ENCODE measurements around the gene ABI1.
"Not testable (repeated sequence)": the region's sequence is repeated elsewhere in the genome, so short reads cannot be mapped to it uniquely, and the experiment has no call there.

ABI1 gene

GRCh38 chr10:26801274-26801673 lies 59.5 kb downstream of the ABI1 start:
- Histone ChIP-seq H3K9ac (ENCODE audit: low read depth, low read length) (no peak overlapping the region), H3K36me3 (ENCODE audit: insufficient read depth, low read length) (no peaks in the 10 kb centered on the region), H3K4me3 (ENCODE audit: low read length) (no peak overlapping the region), H3K4me2 (ENCODE audit: low read length) (no peak overlapping the region), H3K4me1 (ENCODE audit: control insufficient read depth, insufficient read depth, low read length) (peaks cover 4% of the 10 kb centered on the region), H3K9me3 (replicated peaks; ENCODE audit: low read length) (no peaks in the 10 kb centered on the region), H3K27me3 (ENCODE audit: control insufficient read depth, insufficient read depth, low read length) (no peaks in the 10 kb centered on the region)

GRCh38 chr10:26800468-26800867 lies 60.3 kb downstream of the ABI1 start:
- no peak overlapping the region for H3K9ac ChIP-seq (ENCODE audit: low read depth, low read length)
- H3K36me3 ChIP-seq (ENCODE audit: insufficient read depth, low read length), result no peaks in the 10 kb centered on the region
- peaks cover 3% of the 10 kb centered on the region for H3K4me1 ChIP-seq (ENCODE audit: control insufficient read depth, insufficient read depth, low read length)
- no peaks in the 10 kb centered on the region for H3K27me3 ChIP-seq (ENCODE audit: control insufficient read depth, insufficient read depth, low read length)
- no peak overlapping the region for H3K4me3 ChIP-seq (ENCODE audit: low read length)
- H3K4me2 ChIP-seq (ENCODE audit: low read length), result no peak overlapping the region
- H3K9me3 ChIP-seq (replicated peaks; ENCODE audit: low read length), result no peaks in the 10 kb centered on the region

DNA sequence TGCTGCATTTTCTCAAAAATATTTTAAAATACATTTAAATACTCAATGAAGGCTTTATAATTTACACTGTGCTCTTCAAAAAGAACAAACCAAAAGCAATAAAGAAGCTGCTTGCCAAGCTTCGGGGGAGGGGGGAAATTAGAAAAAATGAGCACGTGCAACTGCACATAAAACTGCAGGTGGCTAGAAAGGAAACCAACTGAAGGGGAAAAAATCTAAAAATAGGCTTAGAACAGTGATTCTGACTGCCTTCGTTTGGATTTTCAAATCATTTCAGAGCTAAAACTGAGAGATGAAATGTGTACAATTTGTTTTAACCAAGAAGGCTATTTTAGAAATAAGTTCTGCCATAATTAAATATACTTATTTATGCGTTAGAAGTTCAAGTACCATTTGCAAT lies 61.4 kb downstream of the ABI1 start:
- Histone ChIP-seq H3K9ac (ENCODE audit: low read depth, low read length) (no peak overlapping the region), H3K4me1 (ENCODE audit: control insufficient read depth, insufficient read depth, low read length) (no peaks in the 10 kb centered on the region), H3K36me3 (ENCODE audit: insufficient read depth, low read length) (no peaks in the 10 kb centered on the region), H3K4me2 (ENCODE audit: low read length) (no peak overlapping the region), H3K4me3 (ENCODE audit: low read length) (no peak overlapping the region), H3K27me3 (ENCODE audit: control insufficient read depth, insufficient read depth, low read length) (no peaks in the 10 kb centered on the region), H3K9me3 (replicated peaks; ENCODE audit: low read length) (no peaks in the 10 kb centered on the region)

- no peaks in the 10 kb centered on the region for H3K27me3 ChIP-seq (ENCODE audit: control insufficient read depth, insufficient read depth, low read length)
- H3K4me3 ChIP-seq (ENCODE audit: low read length), result no peak overlapping the region
- H3K4me1 ChIP-seq (ENCODE audit: control insufficient read depth, insufficient read depth, low read length), result no peaks in the 10 kb centered on the region
- H3K36me3 ChIP-seq (ENCODE audit: insufficient read depth, low read length), result no peaks in the 10 kb centered on the region
- H3K9ac ChIP-seq (ENCODE audit: low read depth, low read length), result no peak overlapping the region
- no peaks in the 10 kb centered on the region for H3K9me3 ChIP-seq (replicated peaks; ENCODE audit: low read length)
- no peak overlapping the region for H3K4me2 ChIP-seq (ENCODE audit: low read length)
These were observed 62.5 kb downstream of the ABI1 start for GRCh38 chr10:26798298-26798697.

GRCh38 chr10:26797340-26797739 lies 63.4 kb downstream of the ABI1 start:
- Histone ChIP-seq H3K36me3 (ENCODE audit: insufficient read depth, low read length) (no peaks in the 10 kb centered on the region), H3K4me3 (ENCODE audit: low read length) (no peak overlapping the region), H3K4me2 (ENCODE audit: low read length) (no peak overlapping the region), H3K9ac (ENCODE audit: low read depth, low read length) (no peak overlapping the region), H3K9me3 (replicated peaks; ENCODE audit: low read length) (no peaks in the 10 kb centered on the region), H3K4me1 (ENCODE audit: control insufficient read depth, insufficient read depth, low read length) (no peaks in the 10 kb centered on the region), H3K27me3 (ENCODE audit: control insufficient read depth, insufficient read depth, low read length) (no peaks in the 10 kb centered on the region)

DNA sequence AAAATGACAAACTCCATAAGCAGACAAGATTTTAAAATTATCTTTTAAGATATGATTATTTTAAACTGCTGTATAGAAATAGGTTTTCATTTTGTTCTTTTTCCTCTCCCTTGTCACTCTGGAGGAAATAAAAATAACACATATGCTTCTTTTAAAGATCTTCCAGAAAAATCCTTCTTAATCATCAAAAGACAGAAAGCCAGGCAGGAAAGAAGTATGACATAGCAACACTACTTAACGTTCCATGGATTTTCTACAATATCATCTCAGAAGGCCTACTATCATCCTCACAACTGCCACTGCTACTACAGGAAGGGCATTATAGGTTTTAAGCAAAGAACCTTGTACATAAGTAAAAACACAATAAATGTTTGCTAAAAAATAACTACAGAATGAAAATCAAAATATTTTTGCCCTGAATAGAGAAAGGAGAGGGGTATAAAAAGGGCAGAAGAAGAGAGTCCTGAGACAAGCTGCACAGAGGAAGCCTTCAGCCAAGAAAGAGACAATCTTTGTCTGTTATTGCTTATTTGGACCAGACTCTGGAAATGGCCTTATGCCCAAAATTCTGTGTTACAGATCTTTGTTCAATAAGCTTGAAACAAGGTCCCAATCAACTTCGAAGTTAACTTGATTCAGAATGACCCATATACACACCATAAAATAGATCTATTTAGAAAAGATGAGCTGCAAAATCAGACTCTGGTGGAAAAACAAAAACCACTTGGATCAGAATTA lies 67.8 kb downstream of the ABI1 start:
- no peaks in the 10 kb centered on the region for H3K9me3 ChIP-seq (replicated peaks; ENCODE audit: low read length)
- peaks cover 3% of the 10 kb centered on the region for H3K4me1 ChIP-seq (ENCODE audit: control insufficient read depth, insufficient read depth, low read length)
- H3K4me2 ChIP-seq (ENCODE audit: low read length), result no peak overlapping the region
- H3K27me3 ChIP-seq (ENCODE audit: control insufficient read depth, insufficient read depth, low read length), result no peaks in the 10 kb centered on the region
- no peak overlapping the region for H3K4me3 ChIP-seq (ENCODE audit: low read length)
- H3K9ac ChIP-seq (ENCODE audit: low read depth, low read length), result no peak overlapping the region
- no peaks in the 10 kb centered on the region for H3K36me3 ChIP-seq (ENCODE audit: insufficient read depth, low read length)

DNA sequence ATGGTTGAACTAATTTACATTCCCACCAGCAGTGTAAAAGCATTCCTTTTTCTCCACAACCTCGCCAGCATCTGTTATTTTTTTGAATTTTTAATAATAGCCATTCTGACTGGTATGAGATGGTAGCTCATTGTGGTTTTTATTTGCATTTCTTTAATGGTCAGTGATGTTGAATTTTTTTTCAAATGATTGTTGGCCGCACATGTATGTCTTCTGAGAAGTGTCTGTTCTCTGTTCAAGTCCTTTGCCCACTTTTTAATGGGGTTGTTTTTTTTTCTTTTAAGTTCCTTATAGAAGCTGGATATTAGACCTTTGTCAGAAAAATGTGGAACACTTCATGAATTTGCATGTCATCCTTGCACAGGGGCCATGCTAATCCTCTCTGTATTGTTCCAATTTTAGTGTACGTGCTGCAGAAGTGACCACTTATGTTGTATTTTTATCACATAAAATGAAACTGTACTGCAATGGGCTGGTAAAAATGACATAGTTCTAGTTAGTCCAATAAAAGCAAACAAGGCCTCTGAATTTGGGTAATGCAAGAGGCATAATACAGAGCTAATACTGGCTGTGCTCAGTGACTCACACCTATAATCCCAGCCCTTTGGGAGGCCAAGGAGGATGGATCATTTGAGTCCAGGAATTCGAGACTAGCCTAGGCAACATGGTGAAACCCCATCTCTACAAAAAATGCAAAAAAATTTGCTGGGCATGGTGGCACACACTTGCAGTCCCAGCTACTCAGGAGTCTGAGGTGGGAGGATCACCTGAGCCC lies 70.3 kb downstream of the ABI1 start:
- Histone ChIP-seq H3K9me3 (replicated peaks; ENCODE audit: low read length) (no peaks in the 10 kb centered on the region), H3K36me3 (ENCODE audit: insufficient read depth, low read length) (no peaks in the 10 kb centered on the region), H3K4me3 (ENCODE audit: low read length) (no peak overlapping the region), H3K4me1 (ENCODE audit: control insufficient read depth, insufficient read depth, low read length) (peaks cover 3% of the 10 kb centered on the region), H3K27me3 (ENCODE audit: control insufficient read depth, insufficient read depth, low read length) (no peaks in the 10 kb centered on the region), H3K4me2 (ENCODE audit: low read length) (no peak overlapping the region), H3K9ac (ENCODE audit: low read depth, low read length) (no peak overlapping the region)

DNA sequence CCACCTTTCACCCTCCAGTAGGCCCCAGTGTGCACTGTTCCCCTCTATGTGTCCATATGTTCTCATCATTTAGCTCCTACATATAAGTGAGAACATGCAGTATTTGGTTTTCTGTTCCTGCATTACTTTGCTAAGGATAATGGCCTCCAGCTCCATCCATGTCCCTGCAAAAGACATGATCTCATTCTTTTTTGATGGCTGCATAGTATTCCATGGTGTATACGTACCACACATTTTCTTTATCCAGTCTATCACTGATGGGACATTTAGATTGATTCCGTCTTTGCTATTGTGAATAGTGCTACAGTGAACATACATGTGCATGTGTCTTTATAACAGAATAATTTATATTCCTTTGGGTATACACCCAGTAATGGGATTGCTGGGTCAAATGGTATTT lies 71.0 kb downstream of the ABI1 start:
- not testable (repeated sequence) for H3K4me1 ChIP-seq (ENCODE audit: control insufficient read depth, insufficient read depth, low read length); H3K36me3 ChIP-seq (ENCODE audit: insufficient read depth, low read length); H3K9ac ChIP-seq (ENCODE audit: low read depth, low read length); H3K4me3 ChIP-seq (ENCODE audit: low read length); H3K4me2 ChIP-seq (ENCODE audit: low read length); H3K27me3 ChIP-seq (ENCODE audit: control insufficient read depth, insufficient read depth, low read length); H3K9me3 ChIP-seq (replicated peaks; ENCODE audit: low read length)

DNA sequence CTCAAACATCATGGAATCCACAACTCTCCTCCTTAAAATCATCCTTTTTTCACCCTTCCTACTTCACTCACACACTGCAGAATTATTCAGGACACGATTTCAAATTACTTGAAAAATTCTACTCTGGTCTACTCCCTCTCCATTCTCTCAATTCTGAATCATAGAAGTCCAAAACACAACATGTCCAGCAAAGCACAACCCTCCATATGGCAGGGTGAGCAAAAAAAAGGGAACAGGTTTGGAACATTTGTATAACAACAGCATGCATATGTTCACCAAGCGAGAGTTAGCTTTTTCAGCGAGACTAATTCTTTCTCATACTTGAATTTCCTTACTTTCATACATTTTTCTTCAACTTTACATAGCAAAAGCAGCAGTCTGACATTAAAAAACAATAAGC lies 73.4 kb downstream of the ABI1 start:
- H3K36me3 ChIP-seq (ENCODE audit: insufficient read depth, low read length), result no peaks in the 10 kb centered on the region
- H3K27me3 ChIP-seq (ENCODE audit: control insufficient read depth, insufficient read depth, low read length), result no peaks in the 10 kb centered on the region
- peaks cover 3% of the 10 kb centered on the region for H3K4me1 ChIP-seq (ENCODE audit: control insufficient read depth, insufficient read depth, low read length)
- no peak overlapping the region for H3K4me3 ChIP-seq (ENCODE audit: low read length)
- no peak overlapping the region for H3K9ac ChIP-seq (ENCODE audit: low read depth, low read length)
- no peaks in the 10 kb centered on the region for H3K9me3 ChIP-seq (replicated peaks; ENCODE audit: low read length)
- H3K4me2 ChIP-seq (ENCODE audit: low read length), result no peak overlapping the region

DNA sequence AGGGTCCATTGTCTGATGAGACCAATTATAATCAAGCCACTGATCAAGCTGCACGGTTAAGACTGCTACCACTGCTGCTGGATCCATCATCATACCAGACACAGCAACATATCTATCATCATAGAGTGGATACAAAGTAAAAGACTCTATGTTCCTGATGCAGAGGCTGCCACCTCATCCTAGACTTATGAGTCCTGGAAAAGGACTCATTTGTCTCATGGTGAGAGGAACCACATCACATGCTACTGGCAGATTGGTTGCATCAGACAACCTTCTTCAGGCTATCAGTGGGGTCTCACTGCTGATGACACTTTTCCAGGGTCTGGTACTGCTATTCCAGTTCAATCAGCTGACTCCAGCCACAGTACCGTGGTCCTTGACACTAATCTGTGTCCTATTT lies 79.0 kb downstream of the ABI1 start:
- Histone ChIP-seq H3K4me2 (ENCODE audit: low read length) (peak overlapping the region; percentile 58), H3K4me1 (ENCODE audit: control insufficient read depth, insufficient read depth, low read length) (peaks cover 16% of the 10 kb centered on the region), H3K36me3 (ENCODE audit: insufficient read depth, low read length) (no peaks in the 10 kb centered on the region), H3K4me3 (ENCODE audit: low read length) (peak overlapping the region; percentile 21), H3K27me3 (ENCODE audit: control insufficient read depth, insufficient read depth, low read length) (no peaks in the 10 kb centered on the region), H3K9ac (ENCODE audit: low read depth, low read length) (peak overlapping the region; percentile 51), H3K9me3 (replicated peaks; ENCODE audit: low read length) (no peaks in the 10 kb centered on the region)

GRCh38 chr10:26780793-26781601 lies 79.8 kb downstream of the ABI1 start:
- H3K36me3 ChIP-seq (ENCODE audit: insufficient read depth, low read length), result no peaks in the 10 kb centered on the region
- H3K9ac ChIP-seq (ENCODE audit: low read depth, low read length), result peak overlapping the region; percentile 51
- peak overlapping the region; percentile 58 for H3K4me2 ChIP-seq (ENCODE audit: low read length)
- H3K27me3 ChIP-seq (ENCODE audit: control insufficient read depth, insufficient read depth, low read length), result no peaks in the 10 kb centered on the region
- H3K4me3 ChIP-seq (ENCODE audit: low read length), result peak overlapping the region; percentile 21
- no peaks in the 10 kb centered on the region for H3K9me3 ChIP-seq (replicated peaks; ENCODE audit: low read length)
- H3K4me1 ChIP-seq (ENCODE audit: control insufficient read depth, insufficient read depth, low read length), result peaks cover 20% of the 10 kb centered on the region

Data from skeletal muscle satellite cell (primary cell).